Measurements from ENCODE around the gene NLRP13. TPM values are rescaled to one million over a fixed set of nuclear protein-coding genes. Genes with fewer than 3 reads are reported as not detected.
"Not testable (repeated sequence)": the region's sequence is repeated elsewhere in the genome, so short reads cannot be mapped to it uniquely, and the experiment has no call there.

The NLRP13 gene
- total and polyA plus RNA-seq, 2 experiments from 2014 or later: not detected

- TF ChIP-seq ZNF462 (CRISPR knock-in tag; IDR thresholded peaks at IDR 0.05) (no peak), JUNB (IDR thresholded peaks at IDR 0.05; ENCODE audit: unreplicated experiment) (no peak), STAT1 (IDR thresholded peaks at IDR 0.05; ENCODE audit: unreplicated experiment) (no peak), ETS1 (IDR thresholded peaks at IDR 0.05) (no peak), ZNF114 (CRISPR knock-in tag; IDR thresholded peaks at IDR 0.05) (no peak), CREB1 (CRISPR knock-in tag; IDR thresholded peaks at IDR 0.05; ENCODE audit: low read depth) (no peak), EZH2phosphoT487 (IDR thresholded peaks at IDR 0.05; ENCODE audit: unreplicated experiment) (no peak), ZNF331 (CRISPR knock-in tag; IDR thresholded peaks at IDR 0.05; ENCODE audit: low read depth) (no peak), NANOG (IDR thresholded peaks at IDR 0.05; ENCODE audit: borderline replicate concordance) (no peak)
Observed at GRCh38 chr19:55930996-55931515, 1.1 kb downstream of the NLRP13 start (continued).

GRCh38 chr19:55929258-55929657 lies 2.9 kb downstream of the NLRP13 start:
- H3K4me2 ChIP-seq, H3K4me1 Mint-ChIP-seq: not testable (repeated sequence)

More at GRCh38 chr19:55929258-55929657, 2.9 kb downstream of the NLRP13 start:
- H3K4me1 ChIP-seq (ENCODE audit: insufficient read depth); H3F3A ChIP-seq (replicated peaks; ENCODE audit: low read depth); H3K4me3 Mint-ChIP-seq; H3K4me3 ChIP-seq; H4K20me1 ChIP-seq (replicated peaks; ENCODE audit: insufficient read depth); H2AFZ ChIP-seq; H3K79me2 ChIP-seq (replicated peaks; ENCODE audit: insufficient read depth); H3K27ac ChIP-seq (ENCODE audit: low read depth); H3K27me3 Mint-ChIP-seq (ENCODE audit: insufficient read depth, low read depth, poor library complexity); ATAC-seq; H3K27ac Mint-ChIP-seq; H3K9me2 ChIP-seq (ENCODE audit: insufficient read depth); H3K27me3 ChIP-seq (ENCODE audit: insufficient read depth); DNase-seq (ENCODE audit: low spot score): not testable (repeated sequence)
- Mint-ChIP-seq H3K9me3 (peaks cover 97% of the 10 kb centered on the region), H3K36me3 (ENCODE audit: low read depth) (peaks cover 33% of the 10 kb centered on the region)
- peaks cover 12% of the 10 kb centered on the region for H3K36me3 ChIP-seq (ENCODE audit: insufficient read depth)
